WTC11 (cell line): ENCODE measurements around the gene BIRC3. TPM values are rescaled to one million over a fixed set of nuclear protein-coding genes. Genes with fewer than 3 reads are reported as not detected.

Source experiments
- ATAC-seq: fragments of 200-7000 bp; cut with Tn5 transposase; 2 replicates; pipeline ENCODE4 v1.10.0; 2021; ENCODE audit warnings: mild to moderate bottlenecking, moderate library complexity
- CTCF ChIA-PET: fragments of 300-600 bp; sonication (Branson Sonifier 250); formaldehyde crosslinking; loops from one replicate; lab custom pipeline; 2021; ENCODE audit warnings: antibody characterized with exemption; lab: Charles Lee
- POLR2A ChIA-PET: fragments of 350-600 bp; sonication (Branson Sonifier 250); formaldehyde crosslinking; loops from one replicate; lab custom pipeline; 2021; ENCODE audit warnings: antibody characterized with exemption; lab: Charles Lee
- DNase-seq: peaks from one replicate; pipeline ENCODE4 v3.0.0; 2021; ENCODE audit warnings: low spot score
- H3K27ac Mint-ChIP-seq: 2 replicates; pipeline ENCODE4 v1.8.0; 2021; ENCODE audit warnings: mixed read lengths
- H3K27me3 Mint-ChIP-seq: 2 replicates; pipeline ENCODE4 v1.8.0; 2021; ENCODE audit warnings: low read depth, mild to moderate bottlenecking, moderate library complexity, mixed read lengths
- H3K36me3 Mint-ChIP-seq: 2 replicates; pipeline ENCODE4 v1.8.0; 2021; ENCODE audit warnings: mixed read lengths
- H3K4me1 Mint-ChIP-seq: 2 replicates; pipeline ENCODE4 v1.8.0; 2022; ENCODE audit warnings: mixed read lengths
- H3K4me3 Mint-ChIP-seq: 2 replicates; pipeline ENCODE4 v1.8.0; 2021; ENCODE audit warnings: mild to moderate bottlenecking, moderate library complexity, mixed read lengths
- H3K9me3 Mint-ChIP-seq: 2 replicates; pipeline ENCODE4 v1.8.0; 2021; ENCODE audit warnings: mixed read lengths
- ATF2 ChIP-seq: sonication (generic); formaldehyde crosslinking; IDR thresholded peaks from 2 replicates; pipeline ENCODE4 v1.8.1; 2022; ENCODE audit warnings: low read depth, missing genetic modification reagents, borderline replicate concordance
- CREM ChIP-seq: sonication (generic); formaldehyde crosslinking; IDR thresholded peaks from 2 replicates; pipeline ENCODE4 v1.8.1; 2022; ENCODE audit warnings: mild to moderate bottlenecking, missing genetic modification reagents, moderate library complexity
- E2F1 ChIP-seq: sonication (generic); formaldehyde crosslinking; IDR thresholded peaks from 2 replicates; pipeline ENCODE4 v1.8.0; 2022; ENCODE audit warnings: mild to moderate bottlenecking, missing genetic modification reagents
- EMX1 ChIP-seq: fragments of 250-450 bp; sonication (Bioruptor Pico); IDR thresholded peaks from 2 replicates; pipeline ENCODE4 v1.8.0; 2021; ENCODE audit warnings: mild to moderate bottlenecking
- IRF2 ChIP-seq: sonication (generic); formaldehyde crosslinking; IDR thresholded peaks from 2 replicates; pipeline ENCODE4 v1.8.0; 2022; ENCODE audit warnings: low read depth, missing genetic modification reagents, borderline replicate concordance
- NFATC4 ChIP-seq: fragments of 250-450 bp; sonication (Bioruptor Pico); IDR thresholded peaks from 2 replicates; pipeline ENCODE4 v1.9.0; 2021; ENCODE audit warnings: mild to moderate bottlenecking
- NFE2L1 ChIP-seq: sonication (generic); formaldehyde crosslinking; IDR thresholded peaks from 2 replicates; pipeline ENCODE4 v1.8.1; 2023; ENCODE audit warnings: missing genetic modification reagents
- NR3C1 ChIP-seq: sonication (generic); formaldehyde crosslinking; conservative IDR thresholded peaks from 2 replicates; pipeline ENCODE4 v1.8.1; 2023; ENCODE audit warnings: low read depth, mild to moderate bottlenecking, missing genetic modification reagents
- OVOL2 ChIP-seq: fragments of 250-450 bp; sonication (Bioruptor Pico); IDR thresholded peaks from 2 replicates; pipeline ENCODE4 v1.9.0; 2021; ENCODE audit warnings: mild to moderate bottlenecking, borderline replicate concordance
- PRRX2 ChIP-seq: fragments of 250-450 bp; sonication (Bioruptor Pico); IDR thresholded peaks from 2 replicates; pipeline ENCODE4 v1.8.0; 2021; ENCODE audit warnings: mild to moderate bottlenecking
- STAT6 ChIP-seq: sonication (generic); formaldehyde crosslinking; conservative IDR thresholded peaks from 2 replicates; pipeline ENCODE4 v1.8.1; 2023; ENCODE audit warnings: mild to moderate bottlenecking, low read depth, missing genetic modification reagents, moderate library complexity
- TCF7 ChIP-seq: sonication (generic); formaldehyde crosslinking; IDR thresholded peaks from 2 replicates; pipeline ENCODE4 v1.8.0; 2022; ENCODE audit warnings: mild to moderate bottlenecking, low read depth, missing genetic modification reagents, moderate library complexity
- USF2 ChIP-seq: sonication (generic); formaldehyde crosslinking; IDR thresholded peaks from 2 replicates; pipeline ENCODE4 v1.8.1; 2023; ENCODE audit warnings: mild to moderate bottlenecking, missing genetic modification reagents, moderate library complexity
- ZBTB43 ChIP-seq: sonication (generic); formaldehyde crosslinking; IDR thresholded peaks from 2 replicates; pipeline ENCODE4 v1.8.1; 2023; ENCODE audit warnings: mild to moderate bottlenecking, missing genetic modification reagents
- ZNF317 ChIP-seq: sonication (generic); formaldehyde crosslinking; IDR thresholded peaks from 2 replicates; pipeline ENCODE4 v1.8.1; 2023; ENCODE audit warnings: low read depth, mild to moderate bottlenecking, moderate library complexity, missing genetic modification reagents, borderline replicate concordance
- total RNA-seq: library from RNA; stranded (reverse); gene quantifications from 3 replicates; pipeline ENCODE4 v1.2.3, GENCODE V29; 2021
- TF ChIP-seq, protein P1 (sequence below): sonication (generic); formaldehyde crosslinking; IDR thresholded peaks from 2 replicates; pipeline ENCODE4 v1.8.0; 2022; ENCODE audit warnings: mild to moderate bottlenecking, missing genetic modification reagents
- TF ChIP-seq, protein P2 (sequence below): sonication (generic); formaldehyde crosslinking; conservative IDR thresholded peaks from 2 replicates; pipeline ENCODE4 v1.8.1; 2022; ENCODE audit warnings: mild to moderate bottlenecking, missing genetic modification reagents
- TF ChIP-seq, protein P3 (sequence below): sonication (generic); formaldehyde crosslinking; IDR thresholded peaks from 2 replicates; pipeline ENCODE4 v1.8.0; 2023; ENCODE audit warnings: missing genetic modification reagents, mild to moderate bottlenecking, borderline replicate concordance

Gene BIRC3
- total RNA-seq, 1 experiment from 2014 or later: 0.33 TPM

DNA sequence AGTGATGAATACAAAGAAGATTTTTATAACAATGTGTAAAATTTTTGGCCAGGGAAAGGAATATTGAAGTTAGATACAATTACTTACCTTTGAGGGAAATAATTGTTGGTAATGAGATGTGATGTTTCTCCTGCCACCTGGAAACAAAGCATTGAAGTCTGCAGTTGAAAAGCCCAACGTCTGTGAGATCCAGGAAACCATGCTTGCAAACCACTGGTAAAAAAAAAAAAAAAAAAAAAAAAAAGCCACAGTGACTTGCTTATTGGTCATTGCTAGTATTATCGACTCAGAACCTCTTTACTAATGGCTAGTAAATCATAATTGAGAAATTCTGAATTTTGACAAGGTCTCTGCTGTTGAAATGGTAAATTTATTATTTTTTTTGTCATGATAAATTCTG, 5.3 kb downstream of the BIRC3 start:
- no peaks in the 10 kb centered on the region for H3K9me3 Mint-ChIP-seq
- CTCF ChIA-PET: no interaction called here
- TF ChIP-seq, protein P1, sequence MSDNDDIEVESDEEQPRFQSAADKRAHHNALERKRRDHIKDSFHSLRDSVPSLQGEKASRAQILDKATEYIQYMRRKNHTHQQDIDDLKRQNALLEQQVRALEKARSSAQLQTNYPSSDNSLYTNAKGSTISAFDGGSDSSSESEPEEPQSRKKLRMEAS: no peak
- TF ChIP-seq EMX1 (CRISPR knock-in tag) (no peak), IRF2 (CRISPR knock-in tag) (no peak), NFE2L1 (CRISPR knock-in tag) (no peak), ATF2 (CRISPR knock-in tag) (no peak), CREM (CRISPR knock-in tag) (no peak), STAT6 (CRISPR knock-in tag) (no peak), E2F1 (CRISPR knock-in tag) (no peak), USF2 (no peak), ZBTB43 (no peak), TCF7 (no peak)
- TF ChIP-seq, protein P2, sequence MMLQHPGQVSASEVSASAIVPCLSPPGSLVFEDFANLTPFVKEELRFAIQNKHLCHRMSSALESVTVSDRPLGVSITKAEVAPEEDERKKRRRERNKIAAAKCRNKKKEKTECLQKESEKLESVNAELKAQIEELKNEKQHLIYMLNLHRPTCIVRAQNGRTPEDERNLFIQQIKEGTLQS (CRISPR knock-in tag): no peak

DNA sequence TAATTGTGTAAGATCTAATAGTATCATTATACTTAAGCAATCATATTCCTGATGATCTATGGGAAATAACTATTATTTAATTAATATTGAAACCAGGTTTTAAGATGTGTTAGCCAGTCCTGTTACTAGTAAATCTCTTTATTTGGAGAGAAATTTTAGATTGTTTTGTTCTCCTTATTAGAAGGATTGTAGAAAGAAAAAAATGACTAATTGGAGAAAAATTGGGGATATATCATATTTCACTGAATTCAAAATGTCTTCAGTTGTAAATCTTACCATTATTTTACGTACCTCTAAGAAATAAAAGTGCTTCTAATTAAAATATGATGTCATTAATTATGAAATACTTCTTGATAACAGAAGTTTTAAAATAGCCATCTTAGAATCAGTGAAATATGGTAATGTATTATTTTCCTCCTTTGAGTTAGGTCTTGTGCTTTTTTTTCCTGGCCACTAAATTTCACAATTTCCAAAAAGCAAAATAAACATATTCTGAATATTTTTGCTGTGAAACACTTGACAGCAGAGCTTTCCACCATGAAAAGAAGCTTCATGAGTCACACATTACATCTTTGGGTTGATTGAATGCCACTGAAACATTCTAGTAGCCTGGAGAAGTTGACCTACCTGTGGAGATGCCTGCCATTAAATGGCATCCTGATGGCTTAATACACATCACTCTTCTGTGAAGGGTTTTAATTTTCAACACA, 6.4 kb downstream of the BIRC3 start:
- no peaks in the 10 kb centered on the region for H3K4me1 Mint-ChIP-seq
- H3K9me3 Mint-ChIP-seq: no peaks in the 10 kb centered on the region
- no peaks in the 10 kb centered on the region for H3K36me3 Mint-ChIP-seq
- POLR2A ChIA-PET: no interaction called here
- CTCF ChIA-PET: interaction anchor here (1.9 kb wide), 1 partner anchor 14 kb away, joined by 11 read pairs; no protein-coding TSS in a partner anchor
- H3K27me3 Mint-ChIP-seq: peaks cover 4% of the 10 kb centered on the region; the same call in 1 of the 2 replicates
- ATAC-seq: no peak
- no peak overlapping the region for H3K4me3 Mint-ChIP-seq
- DNase-seq: no peak
- no peak overlapping the region for H3K27ac Mint-ChIP-seq
- TF ChIP-seq OVOL2 (CRISPR knock-in tag) (no peak), ZNF317 (CRISPR knock-in tag) (no peak), PRRX2 (CRISPR knock-in tag) (no peak), NR3C1 (CRISPR knock-in tag) (no peak), ZBTB43 (no peak), NFATC4 (no peak), NFE2L1 (CRISPR knock-in tag) (no peak)
- TF ChIP-seq, protein P3, sequence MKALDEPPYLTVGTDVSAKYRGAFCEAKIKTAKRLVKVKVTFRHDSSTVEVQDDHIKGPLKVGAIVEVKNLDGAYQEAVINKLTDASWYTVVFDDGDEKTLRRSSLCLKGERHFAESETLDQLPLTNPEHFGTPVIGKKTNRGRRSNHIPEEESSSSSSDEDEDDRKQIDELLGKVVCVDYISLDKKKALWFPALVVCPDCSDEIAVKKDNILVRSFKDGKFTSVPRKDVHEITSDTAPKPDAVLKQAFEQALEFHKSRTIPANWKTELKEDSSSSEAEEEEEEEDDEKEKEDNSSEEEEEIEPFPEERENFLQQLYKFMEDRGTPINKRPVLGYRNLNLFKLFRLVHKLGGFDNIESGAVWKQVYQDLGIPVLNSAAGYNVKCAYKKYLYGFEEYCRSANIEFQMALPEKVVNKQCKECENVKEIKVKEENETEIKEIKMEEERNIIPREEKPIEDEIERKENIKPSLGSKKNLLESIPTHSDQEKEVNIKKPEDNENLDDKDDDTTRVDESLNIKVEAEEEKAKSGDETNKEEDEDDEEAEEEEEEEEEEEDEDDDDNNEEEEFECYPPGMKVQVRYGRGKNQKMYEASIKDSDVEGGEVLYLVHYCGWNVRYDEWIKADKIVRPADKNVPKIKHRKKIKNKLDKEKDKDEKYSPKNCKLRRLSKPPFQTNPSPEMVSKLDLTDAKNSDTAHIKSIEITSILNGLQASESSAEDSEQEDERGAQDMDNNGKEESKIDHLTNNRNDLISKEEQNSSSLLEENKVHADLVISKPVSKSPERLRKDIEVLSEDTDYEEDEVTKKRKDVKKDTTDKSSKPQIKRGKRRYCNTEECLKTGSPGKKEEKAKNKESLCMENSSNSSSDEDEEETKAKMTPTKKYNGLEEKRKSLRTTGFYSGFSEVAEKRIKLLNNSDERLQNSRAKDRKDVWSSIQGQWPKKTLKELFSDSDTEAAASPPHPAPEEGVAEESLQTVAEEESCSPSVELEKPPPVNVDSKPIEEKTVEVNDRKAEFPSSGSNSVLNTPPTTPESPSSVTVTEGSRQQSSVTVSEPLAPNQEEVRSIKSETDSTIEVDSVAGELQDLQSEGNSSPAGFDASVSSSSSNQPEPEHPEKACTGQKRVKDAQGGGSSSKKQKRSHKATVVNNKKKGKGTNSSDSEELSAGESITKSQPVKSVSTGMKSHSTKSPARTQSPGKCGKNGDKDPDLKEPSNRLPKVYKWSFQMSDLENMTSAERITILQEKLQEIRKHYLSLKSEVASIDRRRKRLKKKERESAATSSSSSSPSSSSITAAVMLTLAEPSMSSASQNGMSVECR: no peak

More for the DNA sequence above, 5.3 kb downstream of the BIRC3 start:
- no peak for ATAC-seq
- no peak for DNase-seq
- Mint-ChIP-seq H3K4me3 (no peak overlapping the region), H3K27ac (no peak overlapping the region), H3K4me1 (peaks cover 2% of the 10 kb centered on the region; the same call in 1 of the 2 replicates), H3K36me3 (no peaks in the 10 kb centered on the region), H3K27me3 (peaks cover 14% of the 10 kb centered on the region)
- POLR2A ChIA-PET: no interaction called here
